GM10248 (cell line): ENCODE data around the gene CRAMP1.
A peak's percentile ranks its signal among the peaks of the same experiment; 100 is the strongest.
"Not testable (repeated sequence)": the region's sequence is repeated elsewhere in the genome, so short reads cannot be mapped to it uniquely, and the experiment has no call there.

ENCODE experiments used
- CTCF ChIA-PET: fragments of 300-600 bp; sonication (Branson Sonifier 250); formaldehyde crosslinking; extraction: SDS; loops from one replicate; lab custom pipeline; 2021; ENCODE audit warnings: antibody characterized with exemption; lab: Yijun Ruan, JAX
- POLR2A ChIA-PET: fragments of 350-650 bp; sonication (Branson Sonifier 250); formaldehyde crosslinking; extraction: SDS; loops from one replicate; lab custom pipeline; 2020; ENCODE audit warnings: antibody characterized with exemption; lab: Yijun Ruan, JAX
- DNase-seq: peaks from one replicate; pipeline ENCODE4 v3.0.0; 2012; ENCODE audit errors: extremely low spot score
- CTCF ChIP-seq: IDR thresholded peaks from 2 replicates; pipeline ENCODE4 v1.5.1; 2012; ENCODE audit warnings: mild to moderate bottlenecking, low read depth; ENCODE audit errors: extremely low read depth, missing control alignments, control extremely low read depth

The CRAMP1 gene

GRCh38 chr16:1710811-1711507 lies 98.8 kb downstream of the CRAMP1 start:
- no peak for TF ChIP-seq CTCF
- POLR2A ChIA-PET, result no interaction called here
- no peak for DNase-seq
- CTCF ChIA-PET, result no interaction called here

GRCh38 chr16:1712791-1713261 lies 100.7 kb downstream of the CRAMP1 start:
- ChIA-PET POLR2A (no interaction called here), CTCF (no interaction called here)
- no peak for TF ChIP-seq CTCF
- DNase-seq, result no peak

GRCh38 chr16:1713331-1713730 lies 101.2 kb downstream of the CRAMP1 start:
- POLR2A ChIA-PET, result no interaction called here
- no peak for TF ChIP-seq CTCF
- CTCF ChIA-PET, result no interaction called here
- no peak for DNase-seq

- peak; percentile 55 for DNase-seq
- no peak for TF ChIP-seq CTCF
- ChIA-PET POLR2A (no interaction called here), CTCF (interaction anchor here (0.5 kb wide), 1 partner anchor 8 kb away, joined by 3 read pairs; the partner anchor contains the start of gene MAPK8IP3)
Observed at GRCh38 chr16:1713933-1714332, 101.8 kb downstream of the CRAMP1 start.

- CTCF ChIA-PET, result interaction anchor here (1.4 kb wide), 1 partner anchor 9 kb away, joined by 8 read pairs; the partner anchor contains the start of gene MAPK8IP3
- POLR2A ChIA-PET, result no interaction called here
- DNase-seq, result no peak
- no peak for TF ChIP-seq CTCF
Observed at GRCh38 chr16:1715220-1715619, 103.1 kb downstream of the CRAMP1 start.

- DNase-seq, CTCF ChIA-PET, POLR2A ChIA-PET: not testable (repeated sequence)
Observed at GRCh38 chr16:1718236-1718635, 106.1 kb downstream of the CRAMP1 start.

- POLR2A ChIA-PET, DNase-seq, CTCF ChIA-PET: not testable (repeated sequence)
Observed at GRCh38 chr16:1719559-1720229, 107.5 kb downstream of the CRAMP1 start.
